Cardiac muscle cell (in vitro differentiated cells and primary cell): Measurements from ENCODE around the gene WFDC1. TPM values are rescaled to one million over a fixed set of nuclear protein-coding genes. Genes with fewer than 3 reads are reported as not detected.

ENCODE experiments used
- DNase-seq, 2 donors: peaks; one replicate each; pipeline versions ENCODE4 v3.0.0 to v3.0.0-alpha.2; 2010 to 2017; ENCODE audit warnings: low read depth in 1 of 2, low spot score in 1 of 2
- H3K27ac ChIP-seq: fragments of 200-600 bp; sonication (generic); 2 replicates; pipeline ENCODE4 v1.5.1; 2016
- H3K27me3 ChIP-seq: fragments of 200-600 bp; sonication (generic); 2 replicates; pipeline ENCODE4 v1.6.0; 2016; ENCODE audit warnings: control low read depth
- H3K36me3 ChIP-seq: fragments of 200-600 bp; sonication (generic); 2 replicates; pipeline ENCODE4 v1.5.1; 2016; ENCODE audit warnings: control low read depth
- H3K4me1 ChIP-seq: fragments of 200-600 bp; sonication (generic); 2 replicates; pipeline ENCODE4 v1.8.1; 2017; ENCODE audit warnings: low read depth, mild to moderate bottlenecking, mixed run types
- H3K4me3 ChIP-seq: fragments of 200-600 bp; sonication (generic); 2 replicates; pipeline ENCODE4 v1.5.1; 2016; ENCODE audit warnings: mild to moderate bottlenecking
- H3K9me3 ChIP-seq: fragments of 200-600 bp; sonication (generic); 2 replicates; pipeline ENCODE4 v1.5.1; 2017; ENCODE audit warnings: low read depth, mild to moderate bottlenecking, control low read depth
- polyA plus RNA-seq: library from polyadenylated mRNA; unstranded; fragments of >200 nt; fragmentation: Nextera tagmentation; extraction: Ambion mirVana; gene quantifications from 2 replicates; pipeline ENCODE4 v1.2.1, GENCODE V29; 2016
- total RNA-seq: library from RNA; depleted of rRNA; stranded (reverse); fragments of >200 nt; gene quantifications from 2 replicates; pipeline ENCODE4 v1.2.3, GENCODE V29; 2016
- TF ChIP-seq, protein P1 (sequence below): IDR thresholded peaks from 2 replicates; pipeline ENCODE4 v1.5.1; 2012; ENCODE audit warnings: low read depth, mild to moderate bottlenecking, low read length

Gene WFDC1
- total and polyA plus RNA-seq, 2 experiments from 2014 or later, result 18.5 to 22.2 TPM

DNA sequence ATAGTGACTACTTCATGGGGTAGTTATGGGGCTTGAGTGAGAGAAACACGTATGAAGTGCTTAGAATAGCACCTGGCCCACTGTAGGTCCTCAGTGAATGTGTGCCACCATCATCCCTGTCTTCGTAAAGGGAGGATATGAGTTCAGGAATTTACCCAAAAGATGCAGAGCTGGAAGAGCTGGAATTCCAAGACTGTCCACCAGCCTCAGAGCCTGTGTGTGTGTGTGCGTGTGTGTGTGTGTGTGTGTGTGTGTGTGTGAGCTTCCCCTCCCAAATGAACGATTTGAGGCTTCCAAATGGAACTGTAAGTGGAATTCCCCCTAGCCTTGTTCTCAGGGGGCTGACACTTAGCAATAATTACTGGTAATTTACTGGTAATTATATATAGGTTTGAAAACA lies 27.3 kb downstream of the WFDC1 start:
- H3K9me3 ChIP-seq, result no peaks in the 10 kb centered on the region

GRCh38 chr16:84322749-84323148 lies 28.1 kb downstream of the WFDC1 start:
- H3K4me3 ChIP-seq, result no peak overlapping the region
- no peaks in the 10 kb centered on the region for H3K9me3 ChIP-seq
- DNase-seq, result no peak
- H3K36me3 ChIP-seq, result no peaks in the 10 kb centered on the region
- TF ChIP-seq, protein P1, sequence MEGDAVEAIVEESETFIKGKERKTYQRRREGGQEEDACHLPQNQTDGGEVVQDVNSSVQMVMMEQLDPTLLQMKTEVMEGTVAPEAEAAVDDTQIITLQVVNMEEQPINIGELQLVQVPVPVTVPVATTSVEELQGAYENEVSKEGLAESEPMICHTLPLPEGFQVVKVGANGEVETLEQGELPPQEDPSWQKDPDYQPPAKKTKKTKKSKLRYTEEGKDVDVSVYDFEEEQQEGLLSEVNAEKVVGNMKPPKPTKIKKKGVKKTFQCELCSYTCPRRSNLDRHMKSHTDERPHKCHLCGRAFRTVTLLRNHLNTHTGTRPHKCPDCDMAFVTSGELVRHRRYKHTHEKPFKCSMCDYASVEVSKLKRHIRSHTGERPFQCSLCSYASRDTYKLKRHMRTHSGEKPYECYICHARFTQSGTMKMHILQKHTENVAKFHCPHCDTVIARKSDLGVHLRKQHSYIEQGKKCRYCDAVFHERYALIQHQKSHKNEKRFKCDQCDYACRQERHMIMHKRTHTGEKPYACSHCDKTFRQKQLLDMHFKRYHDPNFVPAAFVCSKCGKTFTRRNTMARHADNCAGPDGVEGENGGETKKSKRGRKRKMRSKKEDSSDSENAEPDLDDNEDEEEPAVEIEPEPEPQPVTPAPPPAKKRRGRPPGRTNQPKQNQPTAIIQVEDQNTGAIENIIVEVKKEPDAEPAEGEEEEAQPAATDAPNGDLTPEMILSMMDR, result no peak
- H3K4me1 ChIP-seq, result no peaks in the 10 kb centered on the region
- no peak overlapping the region for H3K27ac ChIP-seq
- peaks cover 5% of the 10 kb centered on the region for H3K27me3 ChIP-seq

More for the DNA sequence above, 27.3 kb downstream of the WFDC1 start:
- H3K27me3 ChIP-seq, result peaks cover 5% of the 10 kb centered on the region
- DNase-seq, result no peak
- H3K4me1 ChIP-seq, result no peaks in the 10 kb centered on the region
- no peaks in the 10 kb centered on the region for H3K36me3 ChIP-seq
- TF ChIP-seq, protein P1, result no peak
- H3K4me3 ChIP-seq, result no peak overlapping the region
- H3K27ac ChIP-seq, result no peak overlapping the region

DNA sequence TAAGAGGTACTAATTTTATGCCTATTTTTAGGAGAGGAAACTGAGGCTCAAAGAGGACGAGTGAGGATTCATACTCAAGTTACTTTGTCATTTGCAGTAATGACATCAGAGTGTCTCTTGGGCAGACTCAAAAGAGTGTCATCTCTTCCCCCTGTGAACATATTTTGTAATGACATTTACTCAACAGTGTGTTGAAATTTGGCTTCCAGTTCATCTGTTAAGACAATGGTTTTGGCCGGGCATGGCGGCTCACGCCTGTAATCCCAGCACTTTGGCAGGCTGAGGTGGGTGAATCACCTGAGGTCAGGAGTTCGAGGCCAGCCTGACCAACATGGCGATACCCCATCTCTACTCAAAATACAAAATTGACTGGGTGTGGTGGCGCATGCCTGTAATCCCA lies 28.9 kb downstream of the WFDC1 start:
- Histone ChIP-seq H3K27ac (no peak overlapping the region), H3K4me1 (no peaks in the 10 kb centered on the region), H3K27me3 (peaks cover 5% of the 10 kb centered on the region), H3K9me3 (no peaks in the 10 kb centered on the region), H3K36me3 (no peaks in the 10 kb centered on the region), H3K4me3 (no peak overlapping the region)
- peak in 1 of 2 donors; percentile 27 for DNase-seq
- TF ChIP-seq, protein P1, result no peak

GRCh38 chr16:84324434-84325262 lies 30.0 kb downstream of the WFDC1 start:
- DNase-seq, result no peak
- Histone ChIP-seq H3K27ac (no peak overlapping the region), H3K27me3 (peaks cover 5% of the 10 kb centered on the region), H3K4me1 (no peaks in the 10 kb centered on the region), H3K4me3 (no peak overlapping the region), H3K36me3 (no peaks in the 10 kb centered on the region), H3K9me3 (no peaks in the 10 kb centered on the region)
- TF ChIP-seq, protein P1, result no peak

DNA sequence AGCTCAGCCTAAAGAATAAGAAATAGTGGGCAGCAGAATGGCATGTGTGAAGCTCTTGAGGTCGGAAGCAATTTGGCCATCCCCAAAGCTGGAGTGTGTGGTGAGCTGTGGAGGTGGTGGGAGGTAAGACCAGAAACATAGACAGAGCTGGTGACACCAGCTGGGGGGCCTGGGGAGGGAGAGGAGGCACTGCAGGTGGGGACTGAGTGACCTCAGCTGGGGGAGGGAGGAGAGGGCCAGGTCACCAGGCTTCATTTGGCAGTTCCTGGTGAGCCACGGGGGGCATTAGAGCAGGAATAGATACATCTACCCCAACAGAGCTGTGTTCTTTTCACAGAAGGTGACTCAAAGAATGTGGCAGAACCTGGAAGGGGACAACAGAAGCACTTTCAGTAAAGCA lies 31.9 kb downstream of the WFDC1 start:
- peaks cover 5% of the 10 kb centered on the region for H3K27me3 ChIP-seq
- no peak overlapping the region for H3K27ac ChIP-seq
- TF ChIP-seq, protein P1, result no peak
- no peak overlapping the region for H3K4me3 ChIP-seq
- no peaks in the 10 kb centered on the region for H3K9me3 ChIP-seq
- no peaks in the 10 kb centered on the region for H3K4me1 ChIP-seq
- no peaks in the 10 kb centered on the region for H3K36me3 ChIP-seq
- DNase-seq, result no peak
